ES-I3 (cell line): ENCODE data around the gene ADM5.

Experiments
- H3K36me3 ChIP-seq: 2 replicates; pipeline ENCODE4 v1.6.1; 2013; ENCODE audit warnings: mild to moderate bottlenecking, low read length, control low read depth, moderate library complexity; ENCODE audit not compliant: insufficient read depth
- H3K4me1 ChIP-seq: 2 replicates; pipeline ENCODE4 v1.6.1; 2013; ENCODE audit warnings: mild to moderate bottlenecking, control low read depth, low read length; ENCODE audit not compliant: insufficient read depth
- H3K9ac ChIP-seq: 2 replicates; pipeline ENCODE4 v1.6.1; 2013; ENCODE audit warnings: low read depth, mild to moderate bottlenecking, low read length, moderate library complexity
- H3K9me3 ChIP-seq: 2 replicates; pipeline ENCODE4 v1.6.1; 2013; ENCODE audit warnings: mild to moderate bottlenecking, low read length, moderate library complexity; ENCODE audit not compliant: control insufficient read depth, insufficient read depth

Gene ADM5

GRCh38 chr19:49666120-49666444 lies 23.3 kb upstream of the ADM5 start:
- Histone ChIP-seq H3K9me3 (no peaks in the 10 kb centered on the region), H3K9ac (peak overlapping the region; percentile 95), H3K4me1 (no peaks in the 10 kb centered on the region; the same call in 1 of the 2 replicates), H3K36me3 (no peaks in the 10 kb centered on the region)

GRCh38 chr19:49667473-49667872 lies 21.9 kb upstream of the ADM5 start:
- no peaks in the 10 kb centered on the region for H3K36me3 ChIP-seq
- H3K4me1 ChIP-seq: no peaks in the 10 kb centered on the region; the same call in 1 of the 2 replicates
- no peaks in the 10 kb centered on the region for H3K9me3 ChIP-seq
- H3K9ac ChIP-seq: no peak overlapping the region; the same call in 1 of the 2 replicates

- Histone ChIP-seq H3K9me3 (no peaks in the 10 kb centered on the region), H3K9ac (no peak overlapping the region), H3K36me3 (peaks cover 3% of the 10 kb centered on the region; the same call in 1 of the 2 replicates), H3K4me1 (no peaks in the 10 kb centered on the region; the same call in 1 of the 2 replicates)
Observed at GRCh38 chr19:49669516-49669915, 19.9 kb upstream of the ADM5 start.

- Histone ChIP-seq H3K4me1 (peaks cover 3% of the 10 kb centered on the region), H3K9ac (peak overlapping the region; percentile 36), H3K36me3 (peaks cover 3% of the 10 kb centered on the region; the same call in 1 of the 2 replicates), H3K9me3 (no peaks in the 10 kb centered on the region)
Observed at GRCh38 chr19:49672131-49672919, 17.1 kb upstream of the ADM5 start.

- Histone ChIP-seq H3K9me3 (no peaks in the 10 kb centered on the region), H3K9ac (peak overlapping the region; percentile 100), H3K4me1 (peaks cover 16% of the 10 kb centered on the region), H3K36me3 (peaks cover 3% of the 10 kb centered on the region; the same call in 1 of the 2 replicates)
Observed at GRCh38 chr19:49676136-49676783, 13.1 kb upstream of the ADM5 start.

GRCh38 chr19:49676784-49677230 lies 12.6 kb upstream of the ADM5 start:
- Histone ChIP-seq H3K4me1 (peaks cover 16% of the 10 kb centered on the region), H3K36me3 (peaks cover 3% of the 10 kb centered on the region), H3K9me3 (no peaks in the 10 kb centered on the region), H3K9ac (peak overlapping the region; percentile 100)

- peaks cover 6% of the 10 kb centered on the region for H3K36me3 ChIP-seq
- H3K4me1 ChIP-seq: peaks cover 16% of the 10 kb centered on the region
- H3K9ac ChIP-seq: peak within 1 kb of the TSS; percentile 100
- H3K9me3 ChIP-seq: no peaks in the 10 kb centered on the region
Observed at GRCh38 chr19:49677231-49677900, 12.0 kb upstream of the ADM5 start, which contains the start of gene PRMT1. PRMT1 (plus strand) TSS chr19:49677271; CDS start chr19:49677281, 10 bp downstream.

- Histone ChIP-seq H3K9me3 (no peaks in the 10 kb centered on the region), H3K4me1 (peaks cover 16% of the 10 kb centered on the region), H3K36me3 (peaks cover 10% of the 10 kb centered on the region), H3K9ac (peak overlapping the region; percentile 100)
Observed at GRCh38 chr19:49677901-49678674, 11.3 kb upstream of the ADM5 start.

GRCh38 chr19:49678985-49679770 lies 10.2 kb upstream of the ADM5 start:
- H3K36me3 ChIP-seq: peaks cover 11% of the 10 kb centered on the region
- H3K4me1 ChIP-seq: peaks cover 16% of the 10 kb centered on the region
- H3K9me3 ChIP-seq: no peaks in the 10 kb centered on the region
- H3K9ac ChIP-seq: no peak overlapping the region

- peaks cover 15% of the 10 kb centered on the region for H3K4me1 ChIP-seq
- H3K9ac ChIP-seq: no peak overlapping the region; the same call in 1 of the 2 replicates
- no peaks in the 10 kb centered on the region for H3K9me3 ChIP-seq
- peaks cover 11% of the 10 kb centered on the region for H3K36me3 ChIP-seq
Observed at GRCh38 chr19:49679771-49680413, 9.5 kb upstream of the ADM5 start.

GRCh38 chr19:49680421-49681351 lies 8.7 kb upstream of the ADM5 start:
- Histone ChIP-seq H3K9ac (no peak overlapping the region; the same call in 1 of the 2 replicates), H3K36me3 (peaks cover 16% of the 10 kb centered on the region), H3K4me1 (peaks cover 13% of the 10 kb centered on the region), H3K9me3 (no peaks in the 10 kb centered on the region)

- Histone ChIP-seq H3K9me3 (no peaks in the 10 kb centered on the region), H3K36me3 (peaks cover 16% of the 10 kb centered on the region), H3K4me1 (peaks cover 14% of the 10 kb centered on the region), H3K9ac (no peak overlapping the region)
Observed at GRCh38 chr19:49681830-49682229, 7.6 kb upstream of the ADM5 start.
